Measurements from ENCODE around the gene ZNF282.
"Not testable (repeated sequence)": the region's sequence is repeated elsewhere in the genome, so short reads cannot be mapped to it uniquely, and the experiment has no call there.

Gene ZNF282

GRCh38 chr7:149241696-149242095, 46.4 kb downstream of the ZNF282 start:
- TF ChIP-seq CTCF (IDR thresholded peaks at IDR 0.05; ENCODE audit: borderline replicate concordance, insufficient read depth, low read depth, low read length), result no peak
- H3K4me3 ChIP-seq (ENCODE audit: low read depth, low read length), result no peak overlapping the region

- no peak for TF ChIP-seq CTCF (IDR thresholded peaks at IDR 0.05; ENCODE audit: borderline replicate concordance, insufficient read depth, low read depth, low read length)
- no peak overlapping the region for H3K4me3 ChIP-seq (ENCODE audit: low read depth, low read length)
Observed at GRCh38 chr7:149245244-149245643, 49.9 kb downstream of the ZNF282 start.

- no peak for TF ChIP-seq CTCF (IDR thresholded peaks at IDR 0.05; ENCODE audit: borderline replicate concordance, insufficient read depth, low read depth, low read length)
Observed at GRCh38 chr7:149245744-149246143, 50.4 kb downstream of the ZNF282 start.

GRCh38 chr7:149248777-149249176, 53.4 kb downstream of the ZNF282 start:
- H3K4me3 ChIP-seq (ENCODE audit: low read depth, low read length), result no peak overlapping the region
- TF ChIP-seq CTCF (IDR thresholded peaks at IDR 0.05; ENCODE audit: borderline replicate concordance, insufficient read depth, low read depth, low read length), result no peak

More at GRCh38 chr7:149245744-149246143, 50.4 kb downstream of the ZNF282 start:
- no peak overlapping the region for H3K4me3 ChIP-seq (ENCODE audit: low read depth, low read length)

GRCh38 chr7:149250151-149250550, 54.8 kb downstream of the ZNF282 start:
- H3K4me3 ChIP-seq (ENCODE audit: low read depth, low read length), result not testable (repeated sequence)

GRCh38 chr7:149251518-149251917, 56.2 kb downstream of the ZNF282 start:
- H3K4me3 ChIP-seq (ENCODE audit: low read depth, low read length), result not testable (repeated sequence)

- TF ChIP-seq CTCF (IDR thresholded peaks at IDR 0.05; ENCODE audit: borderline replicate concordance, insufficient read depth, low read depth, low read length), result no peak
- no peak overlapping the region for H3K4me3 ChIP-seq (ENCODE audit: low read depth, low read length)
Observed at GRCh38 chr7:149252378-149252777, 57.0 kb downstream of the ZNF282 start.

- no peak for TF ChIP-seq CTCF (IDR thresholded peaks at IDR 0.05; ENCODE audit: borderline replicate concordance, insufficient read depth, low read depth, low read length)
- H3K4me3 ChIP-seq (ENCODE audit: low read depth, low read length), result no peak overlapping the region
Observed at GRCh38 chr7:149253665-149254064, 58.3 kb downstream of the ZNF282 start.
